Uterus (tissue), 4 donors: Measurements from ENCODE around the gene B3GLCT. TPM values are rescaled to one million over a fixed set of nuclear protein-coding genes. Genes with fewer than 3 reads are reported as not detected.

Source experiments
- DNase-seq, 2 donors: peaks; one replicate each; pipeline ENCODE4 v3.0.0-alpha.2; 2019 to 2020
- H3K27ac ChIP-seq, 2 donors: fragments of 200-600 bp; sonication (generic); 1 replicate in 1 of 2; 2 replicates in 1 of 2; pipeline ENCODE4 v1.5.1; 2016 to 2018
- H3K27me3 ChIP-seq, 2 donors: fragments of 200-600 bp; sonication (generic); one replicate each; pipeline ENCODE4 v1.5.1; 2018 to 2019; ENCODE audit warnings: control low read depth in 1 of 2
- H3K36me3 ChIP-seq, 2 donors: fragments of 200-600 bp; sonication (generic); one replicate each; pipeline ENCODE4 v1.5.1; 2019; ENCODE audit warnings: control low read depth in 1 of 2
- H3K4me1 ChIP-seq, 2 donors: fragments of 200-600 bp; sonication (generic); one replicate each; pipeline ENCODE4 v1.5.1; 2018 to 2019; ENCODE audit warnings: control low read depth in 1 of 2
- H3K4me3 ChIP-seq, 2 donors: fragments of 200-600 bp; sonication (generic); 1 replicate in 1 of 2; 2 replicates in 1 of 2; pipeline ENCODE4 v1.5.1; 2018 to 2019; ENCODE audit warnings: mild to moderate bottlenecking in 1 of 2
- H3K9me3 ChIP-seq, 2 donors: fragments of 200-600 bp; sonication (generic); one replicate each; pipeline ENCODE4 v1.5.1; 2019; ENCODE audit warnings: control low read depth in 1 of 2
- CTCF ChIP-seq, 4 experiments: fragments of 200-600 bp in 2 of 4; fragments of 450-650 bp in 2 of 4; sonication (generic) in 2 of 4; IDR thresholded peaks; one replicate each; pipeline ENCODE4 v1.5.1; 2016 to 2019; ENCODE audit warnings: antibody characterized with exemption in 4 of 4, mild to moderate bottlenecking in 2 of 4, moderate library complexity in 1 of 4
- POLR2A ChIP-seq, 2 donors: fragments of 450-650 bp; IDR thresholded peaks; one replicate each; pipeline ENCODE4 v1.6.1; 2016; ENCODE audit warnings: antibody characterized with exemption in 2 of 2, mild to moderate bottlenecking in 1 of 2, moderate library complexity in 1 of 2
- intact Hi-C: fragments of 100-400 bp; cut with DNase I; formaldehyde crosslinking; loops from one replicate; pipeline ENCODE4 v1.15.1; 2023; ENCODE audit warnings: low total_unique reads
- total RNA-seq, 4 donors: library from RNA; depleted of rRNA in 3 of 4; stranded (reverse); fragments of >200 nt in 3 of 4; gene quantifications; one replicate each; pipeline versions ENCODE4 v1.1.0 to v1.2.4, GENCODE V29; 2014 to 2023
- donor health status: DM: yes; HTN: yes; CAD: no.

B3GLCT gene
- total RNA-seq, 4 donors from 2014 or later: 20.0 to 83.1 (median 31.7) TPM

- Histone ChIP-seq H3K4me1 (peaks cover 0 to 8% of the 10 kb centered on the region in 2 donors), H3K27ac (no peak overlapping the region), H3K36me3 (no peaks in the 10 kb centered on the region), H3K9me3 (no peaks in the 10 kb centered on the region), H3K4me3 (no peak overlapping the region), H3K27me3 (no peaks in the 10 kb centered on the region)
- DNase-seq: no peak
- TF ChIP-seq POLR2A (IDR thresholded peaks at IDR 0.05) (no peak), CTCF (IDR thresholded peaks at IDR 0.05) (no peak)
- intact Hi-C loops: no loop called here
Measured at GRCh38 chr13:31246918-31247317, 47.1 kb downstream of the B3GLCT start.

- intact Hi-C loops: no loop called here
- Histone ChIP-seq H3K4me3 (no peak overlapping the region), H3K36me3 (no peaks in the 10 kb centered on the region), H3K27ac (peak overlapping the region; percentile 39 to 67), H3K9me3 (no peaks in the 10 kb centered on the region), H3K27me3 (no peaks in the 10 kb centered on the region), H3K4me1 (peaks cover 0 to 4% of the 10 kb centered on the region in 2 donors)
- no peak for DNase-seq
- TF ChIP-seq CTCF (IDR thresholded peaks at IDR 0.05) (no peak), POLR2A (IDR thresholded peaks at IDR 0.05) (no peak)
Measured at GRCh38 chr13:31248361-31248760, 48.6 kb downstream of the B3GLCT start.

- Histone ChIP-seq H3K4me1 (peaks cover 0 to 4% of the 10 kb centered on the region in 2 donors), H3K27ac (peak overlapping the region; percentile 39 to 67), H3K9me3 (no peaks in the 10 kb centered on the region), H3K27me3 (no peaks in the 10 kb centered on the region), H3K36me3 (no peaks in the 10 kb centered on the region), H3K4me3 (no peak overlapping the region)
- TF ChIP-seq CTCF (IDR thresholded peaks at IDR 0.05): no peak
- TF ChIP-seq POLR2A (IDR thresholded peaks at IDR 0.05): no peak
- intact Hi-C loops: no loop called here
- peak in 1 of 2 donors; percentile 43 for DNase-seq
Measured at GRCh38 chr13:31248965-31249539, 49.3 kb downstream of the B3GLCT start.

GRCh38 chr13:31250435-31250834, 50.7 kb downstream of the B3GLCT start:
- intact Hi-C loops: no loop called here
- no peak for DNase-seq
- Histone ChIP-seq H3K4me1 (peaks cover 0 to 4% of the 10 kb centered on the region in 2 donors), H3K27ac (no peak overlapping the region), H3K27me3 (no peaks in the 10 kb centered on the region), H3K4me3 (no peak overlapping the region), H3K36me3 (no peaks in the 10 kb centered on the region), H3K9me3 (no peaks in the 10 kb centered on the region)
- TF ChIP-seq POLR2A (IDR thresholded peaks at IDR 0.05): no peak
- no peak for TF ChIP-seq CTCF (IDR thresholded peaks at IDR 0.05)

- H3K4me3 ChIP-seq: no peak overlapping the region
- H3K9me3 ChIP-seq: peaks cover 0 to 15% of the 10 kb centered on the region in 2 donors
- no peaks in the 10 kb centered on the region for H3K27me3 ChIP-seq
- H3K36me3 ChIP-seq: no peaks in the 10 kb centered on the region
- no peak for TF ChIP-seq POLR2A (IDR thresholded peaks at IDR 0.05)
- TF ChIP-seq CTCF (IDR thresholded peaks at IDR 0.05): no peak
- DNase-seq: no peak
- H3K4me1 ChIP-seq: no peaks in the 10 kb centered on the region
- no peak overlapping the region for H3K27ac ChIP-seq
- intact Hi-C loops: no loop called here
Measured at GRCh38 chr13:31261241-31261640, 61.5 kb downstream of the B3GLCT start.
